ENCODE measurements around the gene CAST.
"Not testable (repeated sequence)": the region's sequence is repeated elsewhere in the genome, so short reads cannot be mapped to it uniquely, and the experiment has no call there.

The CAST gene, protein sequence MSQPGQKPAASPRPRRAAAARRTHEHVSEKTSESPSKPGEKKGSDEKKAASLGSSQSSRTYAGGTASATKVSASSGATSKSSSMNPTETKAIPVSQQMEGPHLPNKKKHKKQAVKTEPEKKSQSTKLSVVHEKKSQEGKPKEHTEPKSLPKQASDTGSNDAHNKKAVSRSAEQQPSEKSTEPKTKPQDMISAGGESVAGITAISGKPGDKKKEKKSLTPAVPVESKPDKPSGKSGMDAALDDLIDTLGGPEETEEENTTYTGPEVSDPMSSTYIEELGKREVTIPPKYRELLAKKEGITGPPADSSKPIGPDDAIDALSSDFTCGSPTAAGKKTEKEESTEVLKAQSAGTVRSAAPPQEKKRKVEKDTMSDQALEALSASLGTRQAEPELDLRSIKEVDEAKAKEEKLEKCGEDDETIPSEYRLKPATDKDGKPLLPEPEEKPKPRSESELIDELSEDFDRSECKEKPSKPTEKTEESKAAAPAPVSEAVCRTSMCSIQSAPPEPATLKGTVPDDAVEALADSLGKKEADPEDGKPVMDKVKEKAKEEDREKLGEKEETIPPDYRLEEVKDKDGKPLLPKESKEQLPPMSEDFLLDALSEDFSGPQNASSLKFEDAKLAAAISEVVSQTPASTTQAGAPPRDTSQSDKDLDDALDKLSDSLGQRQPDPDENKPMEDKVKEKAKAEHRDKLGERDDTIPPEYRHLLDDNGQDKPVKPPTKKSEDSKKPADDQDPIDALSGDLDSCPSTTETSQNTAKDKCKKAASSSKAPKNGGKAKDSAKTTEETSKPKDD

DNA sequence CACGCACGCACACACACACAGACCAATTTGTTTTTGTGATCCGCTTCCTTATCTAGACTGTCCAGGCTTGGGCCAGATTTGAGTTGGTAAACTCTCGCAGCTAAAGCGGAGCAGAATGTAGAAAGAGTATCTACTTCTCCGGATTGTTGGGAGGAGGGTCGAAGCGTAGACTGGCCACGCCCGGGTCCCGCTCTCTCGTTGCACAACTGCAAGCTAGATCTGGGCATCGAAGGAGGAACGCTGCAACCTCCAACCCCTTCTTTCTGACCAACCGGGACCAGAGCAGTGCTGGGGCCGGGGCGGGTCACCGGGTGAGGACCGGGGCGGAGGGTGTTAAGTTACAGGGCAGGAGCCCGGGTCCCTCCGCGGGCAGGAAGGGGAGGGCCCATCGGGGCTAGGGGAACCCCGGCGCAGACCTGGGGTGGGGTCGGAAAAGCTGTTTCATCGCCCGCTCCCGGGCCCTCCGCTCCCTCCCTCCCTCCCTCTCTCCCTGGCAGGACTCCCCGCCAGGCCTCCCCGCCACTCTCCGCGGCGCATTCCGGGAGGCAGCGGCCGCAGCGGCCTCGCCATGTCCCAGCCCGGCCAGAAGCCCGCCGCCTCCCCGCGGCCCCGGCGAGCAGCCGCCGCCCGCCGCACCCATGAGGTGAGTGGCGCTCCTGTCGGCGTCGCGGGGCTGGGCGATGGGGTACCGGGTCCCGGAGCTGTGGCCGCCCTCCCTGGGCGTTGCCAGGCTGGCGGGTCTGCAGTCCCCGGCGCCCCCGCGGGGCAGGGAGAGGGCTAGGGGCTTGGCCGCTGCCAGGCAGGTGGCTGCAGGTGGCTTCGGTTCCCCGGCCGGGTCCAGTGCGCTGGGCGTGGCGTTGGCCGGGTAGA is at the start of gene CAST:
Gene CAST, plus strand, starts transcription at position 522 of the 870 bp plus-strand sequence. Its CDS starts 47 bp downstream, at position 569.
- H3K27ac ChIP-seq (ENCODE audit: low read depth, low read length), result peak within 1 kb of the TSS; percentile 27
- peaks cover 5% of the 10 kb centered on the region; the same call in 1 of the 2 replicates for H3K4me1 ChIP-seq (ENCODE audit: control insufficient read depth, insufficient read depth, low read length)
- no peak within 1 kb of the TSS for H3K9ac ChIP-seq (ENCODE audit: low read depth, low read length)
- peaks cover 36% of the 10 kb centered on the region for H3K27me3 ChIP-seq (ENCODE audit: control insufficient read depth, insufficient read depth, low read length)
- H3K9me3 ChIP-seq (ENCODE audit: control insufficient read depth, insufficient read depth, low read length), result no peaks in the 10 kb centered on the region
- peak within 1 kb of the TSS; percentile 80 for H3K4me3 ChIP-seq (ENCODE audit: low read depth, low read length)
- no peaks in the 10 kb centered on the region for H3K36me3 ChIP-seq (ENCODE audit: control insufficient read depth, insufficient read depth, low read length)

DNA sequence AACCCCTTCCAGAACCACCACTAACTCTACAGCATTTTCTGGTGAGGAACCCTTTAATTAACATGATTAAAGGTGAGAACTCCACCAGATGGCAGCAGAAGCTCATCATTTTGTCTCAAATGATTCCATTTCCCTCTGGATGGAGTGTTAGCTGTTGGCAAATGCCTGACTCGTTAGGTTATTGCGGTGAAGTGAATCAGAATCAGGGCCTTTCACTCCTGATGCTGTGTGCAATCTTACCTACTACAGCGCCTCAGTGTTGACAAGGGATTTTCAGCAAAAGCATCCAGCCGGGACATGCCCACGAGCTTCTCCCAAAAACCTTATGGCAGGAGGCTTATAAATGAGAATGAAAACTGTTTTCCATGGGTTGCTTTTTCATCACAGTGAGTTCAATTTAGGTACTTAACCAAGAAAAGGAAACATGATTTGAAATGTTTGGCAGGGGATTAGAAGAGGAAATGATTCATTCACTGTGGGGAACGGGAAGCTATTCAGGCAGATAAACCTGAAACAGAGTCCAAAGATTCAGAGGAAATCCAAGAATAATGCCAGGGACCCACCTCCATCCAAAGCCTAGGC is 48.0 kb upstream of the CAST start:
- no peaks in the 10 kb centered on the region for H3K27me3 ChIP-seq (ENCODE audit: control insufficient read depth, insufficient read depth, low read length)
- no peak overlapping the region for H3K9ac ChIP-seq (ENCODE audit: low read depth, low read length)
- H3K27ac ChIP-seq (ENCODE audit: low read depth, low read length), result no peak overlapping the region
- H3K9me3 ChIP-seq (ENCODE audit: control insufficient read depth, insufficient read depth, low read length), result peaks cover 5% of the 10 kb centered on the region; the same call in 1 of the 2 replicates
- H3K4me3 ChIP-seq (ENCODE audit: low read depth, low read length), result no peak overlapping the region
- no peaks in the 10 kb centered on the region for H3K36me3 ChIP-seq (ENCODE audit: control insufficient read depth, insufficient read depth, low read length)
- H3K4me1 ChIP-seq (ENCODE audit: control insufficient read depth, insufficient read depth, low read length), result 0 out of 2 replicates have a peak, but pooled peaks cover 3% of the 10 kb centered on the region

DNA sequence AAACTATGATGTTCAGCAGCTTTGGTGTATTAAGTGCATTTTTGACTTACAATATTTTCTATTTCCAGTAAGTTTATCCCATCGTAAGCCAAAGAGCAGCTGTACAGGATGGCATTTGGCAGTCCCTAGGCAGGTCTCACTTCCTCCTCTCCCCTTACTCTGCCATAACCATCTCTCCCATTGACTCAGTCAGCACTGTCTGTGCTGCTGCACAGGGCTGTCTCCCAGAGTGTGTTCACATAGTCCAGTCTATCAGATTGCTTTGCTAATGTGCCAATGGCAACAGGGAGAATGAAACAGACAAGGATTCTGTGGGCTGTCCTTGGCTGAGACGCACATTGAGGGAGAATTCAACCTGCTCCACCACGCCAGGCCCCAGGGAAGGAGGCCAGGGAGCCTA is 47.0 kb upstream of the CAST start:
- no peaks in the 10 kb centered on the region for H3K27me3 ChIP-seq (ENCODE audit: control insufficient read depth, insufficient read depth, low read length)
- H3K36me3 ChIP-seq (ENCODE audit: control insufficient read depth, insufficient read depth, low read length), result no peaks in the 10 kb centered on the region
- no peak overlapping the region for H3K4me3 ChIP-seq (ENCODE audit: low read depth, low read length)
- H3K4me1 ChIP-seq (ENCODE audit: control insufficient read depth, insufficient read depth, low read length), result 0 out of 2 replicates have a peak, but pooled peaks cover 3% of the 10 kb centered on the region
- peaks cover 5% of the 10 kb centered on the region; the same call in 1 of the 2 replicates for H3K9me3 ChIP-seq (ENCODE audit: control insufficient read depth, insufficient read depth, low read length)
- H3K27ac ChIP-seq (ENCODE audit: low read depth, low read length), result no peak overlapping the region
- H3K9ac ChIP-seq (ENCODE audit: low read depth, low read length), result no peak overlapping the region

DNA sequence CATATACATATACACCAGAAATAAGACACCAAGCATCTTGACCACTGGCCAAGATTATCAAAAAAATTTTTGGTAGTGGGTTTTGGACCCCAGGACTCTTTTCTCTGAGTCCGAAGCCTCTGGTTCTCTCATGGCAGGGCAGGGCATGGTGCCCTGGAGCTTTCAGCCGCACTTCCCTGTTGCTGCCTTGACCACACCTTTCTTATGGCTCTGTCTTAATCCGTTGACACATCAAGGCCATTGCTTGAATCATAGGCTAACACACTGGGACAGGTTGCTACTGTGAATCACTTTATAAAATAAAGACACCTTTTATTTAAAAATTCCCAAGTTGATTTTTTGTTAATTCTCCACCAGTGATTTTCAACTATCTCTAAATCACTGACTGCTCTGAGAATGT is 45.4 kb upstream of the CAST start:
- Histone ChIP-seq H3K4me3 (ENCODE audit: low read depth, low read length) (no peak overlapping the region), H3K9me3 (ENCODE audit: control insufficient read depth, insufficient read depth, low read length) (peaks cover 5% of the 10 kb centered on the region; the same call in 1 of the 2 replicates), H3K27me3 (ENCODE audit: control insufficient read depth, insufficient read depth, low read length) (no peaks in the 10 kb centered on the region), H3K36me3 (ENCODE audit: control insufficient read depth, insufficient read depth, low read length) (no peaks in the 10 kb centered on the region), H3K27ac (ENCODE audit: low read depth, low read length) (no peak overlapping the region), H3K9ac (ENCODE audit: low read depth, low read length) (no peak overlapping the region), H3K4me1 (ENCODE audit: control insufficient read depth, insufficient read depth, low read length) (peaks cover 3% of the 10 kb centered on the region; the same call in 1 of the 2 replicates)

DNA sequence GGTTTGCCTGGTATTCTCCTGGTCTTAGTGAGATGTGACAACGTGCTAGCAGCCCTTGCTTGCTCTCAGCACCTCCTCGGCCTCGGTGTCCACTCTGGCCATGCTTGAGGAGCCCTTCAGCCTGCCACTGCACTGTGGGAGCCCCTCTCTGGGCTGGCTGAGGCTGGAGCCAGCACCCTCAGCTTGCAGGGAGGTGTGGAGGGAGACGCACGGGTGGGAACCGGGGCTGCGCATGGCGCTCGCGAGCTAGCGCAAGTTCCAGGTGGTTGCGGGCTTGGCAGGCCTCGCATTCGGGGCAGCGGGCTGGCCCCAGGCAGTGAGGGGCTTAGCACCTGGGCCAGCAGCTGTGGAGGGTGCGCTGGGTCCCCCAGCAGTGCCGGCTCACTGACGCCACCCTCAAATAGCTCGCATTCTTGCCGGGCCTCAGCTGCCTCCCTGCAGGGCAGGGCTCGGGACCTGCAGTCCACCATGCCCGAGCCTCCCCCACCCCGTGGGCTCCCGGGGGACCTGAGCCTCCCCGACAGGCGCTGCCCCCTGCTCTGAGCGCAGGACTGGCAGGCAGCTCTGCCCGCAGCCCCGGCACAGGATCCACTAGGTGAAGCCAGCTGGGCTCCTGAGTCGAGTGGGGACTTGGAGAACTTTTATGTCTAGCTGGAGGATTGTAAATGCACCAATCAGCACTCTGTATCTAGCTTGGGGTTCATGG is 43.7 kb upstream of the CAST start:
- not testable (repeated sequence) for H3K4me1 ChIP-seq (ENCODE audit: control insufficient read depth, insufficient read depth, low read length); H3K9ac ChIP-seq (ENCODE audit: low read depth, low read length); H3K4me3 ChIP-seq (ENCODE audit: low read depth, low read length); H3K9me3 ChIP-seq (ENCODE audit: control insufficient read depth, insufficient read depth, low read length); H3K27ac ChIP-seq (ENCODE audit: low read depth, low read length); H3K27me3 ChIP-seq (ENCODE audit: control insufficient read depth, insufficient read depth, low read length); H3K36me3 ChIP-seq (ENCODE audit: control insufficient read depth, insufficient read depth, low read length)

DNA sequence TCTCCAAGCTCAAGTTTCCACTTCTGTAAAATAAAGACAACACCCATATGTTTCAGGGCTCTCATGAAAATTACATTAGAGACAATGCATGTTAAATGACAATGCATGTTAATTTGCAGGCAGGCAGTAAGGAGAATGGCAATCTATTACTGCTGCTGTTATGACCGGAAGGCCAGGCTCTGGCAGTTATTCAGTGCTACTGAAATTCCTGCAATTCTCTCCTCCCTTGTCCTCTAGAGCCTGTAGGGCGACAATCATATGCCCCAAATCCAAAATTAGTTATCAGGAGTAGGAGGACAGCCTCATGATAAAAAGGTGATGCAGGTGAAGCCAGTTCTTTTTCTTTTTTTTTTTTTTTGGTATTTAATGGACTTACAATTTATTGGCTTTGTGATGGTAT is 42.2 kb upstream of the CAST start:
- Histone ChIP-seq H3K27ac (ENCODE audit: low read depth, low read length) (no peak overlapping the region), H3K9me3 (ENCODE audit: control insufficient read depth, insufficient read depth, low read length) (peaks cover 5% of the 10 kb centered on the region; the same call in 1 of the 2 replicates)

DNA sequence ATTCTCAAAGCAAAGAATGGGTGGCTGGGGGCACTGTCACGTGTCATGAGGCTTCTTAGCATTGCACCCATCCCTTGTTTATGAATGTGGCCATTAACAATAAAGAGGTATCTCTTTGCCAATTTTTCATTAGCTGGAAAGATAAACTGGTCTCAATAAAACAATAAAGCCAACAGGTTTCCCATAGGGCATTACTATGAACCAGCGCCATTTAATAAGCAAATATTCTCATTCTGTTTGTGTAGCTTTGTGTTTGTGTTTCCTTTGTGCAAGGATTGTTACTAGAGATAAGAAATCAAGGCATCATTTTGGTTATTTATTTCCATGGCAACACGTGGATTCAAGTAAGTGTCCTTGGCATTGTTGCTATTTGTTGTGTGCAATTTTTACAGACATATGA is 37.6 kb upstream of the CAST start:
- Histone ChIP-seq H3K9me3 (ENCODE audit: control insufficient read depth, insufficient read depth, low read length) (no peaks in the 10 kb centered on the region), H3K9ac (ENCODE audit: low read depth, low read length) (no peak overlapping the region), H3K27ac (ENCODE audit: low read depth, low read length) (no peak overlapping the region), H3K36me3 (ENCODE audit: control insufficient read depth, insufficient read depth, low read length) (no peaks in the 10 kb centered on the region), H3K27me3 (ENCODE audit: control insufficient read depth, insufficient read depth, low read length) (no peaks in the 10 kb centered on the region), H3K4me3 (ENCODE audit: low read depth, low read length) (no peak overlapping the region), H3K4me1 (ENCODE audit: control insufficient read depth, insufficient read depth, low read length) (no peaks in the 10 kb centered on the region; the same call in 1 of the 2 replicates)

More for the DNA sequence above, 42.2 kb upstream of the CAST start:
- no peak overlapping the region for H3K4me3 ChIP-seq (ENCODE audit: low read depth, low read length)
- H3K36me3 ChIP-seq (ENCODE audit: control insufficient read depth, insufficient read depth, low read length), result no peaks in the 10 kb centered on the region
- no peaks in the 10 kb centered on the region for H3K27me3 ChIP-seq (ENCODE audit: control insufficient read depth, insufficient read depth, low read length)
- no peak overlapping the region for H3K9ac ChIP-seq (ENCODE audit: low read depth, low read length)
- no peaks in the 10 kb centered on the region; the same call in 1 of the 2 replicates for H3K4me1 ChIP-seq (ENCODE audit: control insufficient read depth, insufficient read depth, low read length)

DNA sequence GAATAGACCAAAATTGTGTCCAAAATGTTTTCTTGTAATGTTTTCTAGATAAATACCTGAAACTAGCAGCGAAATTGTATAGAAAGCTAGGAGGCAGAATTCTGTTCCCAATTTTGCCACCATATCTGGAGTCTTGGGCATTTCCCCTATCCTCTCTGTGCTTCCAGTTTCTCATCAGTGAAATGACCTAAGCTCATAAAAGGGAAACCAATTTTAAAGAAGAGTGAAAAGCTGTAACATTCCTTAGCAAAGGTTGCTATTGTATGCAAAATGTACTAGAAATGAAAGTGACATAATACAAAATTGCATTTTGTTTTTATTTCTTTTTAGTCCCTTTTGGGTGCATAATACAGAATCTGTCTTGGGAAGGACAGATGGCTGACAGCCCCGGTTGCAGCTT is 36.8 kb upstream of the CAST start:
- Histone ChIP-seq H3K4me3 (ENCODE audit: low read depth, low read length) (no peak overlapping the region), H3K27ac (ENCODE audit: low read depth, low read length) (no peak overlapping the region), H3K27me3 (ENCODE audit: control insufficient read depth, insufficient read depth, low read length) (no peaks in the 10 kb centered on the region), H3K9me3 (ENCODE audit: control insufficient read depth, insufficient read depth, low read length) (no peaks in the 10 kb centered on the region), H3K9ac (ENCODE audit: low read depth, low read length) (no peak overlapping the region), H3K36me3 (ENCODE audit: control insufficient read depth, insufficient read depth, low read length) (no peaks in the 10 kb centered on the region), H3K4me1 (ENCODE audit: control insufficient read depth, insufficient read depth, low read length) (no peaks in the 10 kb centered on the region; the same call in 1 of the 2 replicates)

DNA sequence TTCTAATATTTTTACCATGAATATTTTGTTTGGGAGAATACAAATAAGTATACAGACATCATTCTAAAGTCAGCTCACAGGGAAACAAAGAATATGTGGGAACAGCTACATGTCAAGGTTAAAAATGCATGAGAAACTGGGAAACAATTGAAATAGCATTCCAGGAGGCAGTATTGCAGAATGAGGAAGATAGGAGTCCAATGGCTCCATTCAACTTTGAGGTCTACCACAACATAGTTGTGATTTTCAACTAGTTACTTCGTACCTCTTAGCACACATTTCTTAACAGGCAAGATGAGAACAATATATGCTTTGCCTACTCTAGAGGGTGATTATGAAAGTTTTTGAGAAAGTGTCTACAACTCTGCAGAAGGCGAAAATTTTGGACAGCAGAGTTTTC is 35.2 kb upstream of the CAST start:
- Histone ChIP-seq H3K4me1 (ENCODE audit: control insufficient read depth, insufficient read depth, low read length) (no peaks in the 10 kb centered on the region), H3K27ac (ENCODE audit: low read depth, low read length) (no peak overlapping the region), H3K9ac (ENCODE audit: low read depth, low read length) (no peak overlapping the region)

More for the DNA sequence above, 35.2 kb upstream of the CAST start:
- Histone ChIP-seq H3K36me3 (ENCODE audit: control insufficient read depth, insufficient read depth, low read length) (no peaks in the 10 kb centered on the region), H3K27me3 (ENCODE audit: control insufficient read depth, insufficient read depth, low read length) (no peaks in the 10 kb centered on the region), H3K9me3 (ENCODE audit: control insufficient read depth, insufficient read depth, low read length) (no peaks in the 10 kb centered on the region), H3K4me3 (ENCODE audit: low read depth, low read length) (no peak overlapping the region)
